Subcutaneous abdominal adipose tissue (tissue), 5 donors: Measurements from ENCODE around the gene GNL1.
A peak's percentile ranks its signal among the peaks of the same experiment; 100 is the strongest.
"Not testable (repeated sequence)": the region's sequence is repeated elsewhere in the genome, so short reads cannot be mapped to it uniquely, and the experiment has no call there.

ENCODE experiments used
- H3K27ac ChIP-seq: one replicate; pipeline ENCODE4 v1.7.0; 2013; ENCODE audit warnings: low read depth, mild to moderate bottlenecking, inconsistent platforms, low read length, moderate library complexity
- H3K27me3 ChIP-seq, 5 donors: one replicate each; pipeline ENCODE4 v1.7.0; 2013; ENCODE audit warnings: low read length in 5 of 5, inconsistent platforms in 1 of 5; ENCODE audit not compliant: control insufficient read depth in 5 of 5, insufficient read depth in 4 of 5
- H3K36me3 ChIP-seq, 5 donors: one replicate each; pipeline ENCODE4 v1.7.0; 2013; ENCODE audit warnings: low read length in 5 of 5; ENCODE audit not compliant: control insufficient read depth in 5 of 5, insufficient read depth in 5 of 5
- H3K4me1 ChIP-seq, 5 donors: one replicate each; pipeline ENCODE4 v1.7.0; 2013; ENCODE audit warnings: low read length in 5 of 5, mild to moderate bottlenecking in 3 of 5, moderate library complexity in 1 of 5; ENCODE audit not compliant: control insufficient read depth in 5 of 5, insufficient read depth in 5 of 5
- H3K4me3 ChIP-seq, 5 donors: one replicate each; pipeline ENCODE4 v1.7.0; 2013; ENCODE audit warnings: low read length in 5 of 5, low read depth in 1 of 5
- H3K9ac ChIP-seq, 5 donors: one replicate each; pipeline ENCODE4 v1.7.0; 2013; ENCODE audit warnings: low read length in 5 of 5, mild to moderate bottlenecking in 4 of 5, moderate library complexity in 3 of 5
- H3K9me3 ChIP-seq, 5 donors: one replicate each; pipeline ENCODE4 v1.7.0; 2013; ENCODE audit warnings: low read length in 5 of 5; ENCODE audit not compliant: control insufficient read depth in 5 of 5
- donor health status: healthy.
- donor health status: healthy.
- donor health status: healthy.
- donor health status: healthy.
- donor health status: healthy.

GNL1 gene

DNA sequence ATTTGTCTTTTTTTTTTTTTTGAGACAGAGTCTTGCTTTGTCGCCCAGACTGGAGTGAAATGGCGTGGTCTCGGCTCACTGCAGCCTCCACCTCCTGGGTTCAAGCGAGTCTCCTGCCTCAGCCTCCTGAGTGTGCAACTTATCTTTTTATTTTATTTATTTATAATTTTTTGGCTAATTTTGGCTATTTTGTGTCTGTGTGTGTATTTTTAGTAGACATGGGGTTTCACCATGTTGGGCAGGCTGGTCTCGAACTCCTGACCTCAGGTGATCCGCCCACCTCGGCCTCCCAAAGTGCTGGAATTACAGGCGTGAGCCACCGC, 39.6 kb downstream of the GNL1 start:
- Histone ChIP-seq H3K4me1 (peaks cover 0 to 14% (median 5%) of the 10 kb centered on the region in 5 donors), H3K27ac (peak overlapping the region; percentile 98), H3K4me3 (peak overlapping the region; percentile 62 to 92 (median 70)), H3K9ac (peak overlapping the region in 1 of 5 donors; percentile 97)
- not testable (repeated sequence) for H3K36me3 ChIP-seq, H3K9me3 ChIP-seq, H3K27me3 ChIP-seq

DNA sequence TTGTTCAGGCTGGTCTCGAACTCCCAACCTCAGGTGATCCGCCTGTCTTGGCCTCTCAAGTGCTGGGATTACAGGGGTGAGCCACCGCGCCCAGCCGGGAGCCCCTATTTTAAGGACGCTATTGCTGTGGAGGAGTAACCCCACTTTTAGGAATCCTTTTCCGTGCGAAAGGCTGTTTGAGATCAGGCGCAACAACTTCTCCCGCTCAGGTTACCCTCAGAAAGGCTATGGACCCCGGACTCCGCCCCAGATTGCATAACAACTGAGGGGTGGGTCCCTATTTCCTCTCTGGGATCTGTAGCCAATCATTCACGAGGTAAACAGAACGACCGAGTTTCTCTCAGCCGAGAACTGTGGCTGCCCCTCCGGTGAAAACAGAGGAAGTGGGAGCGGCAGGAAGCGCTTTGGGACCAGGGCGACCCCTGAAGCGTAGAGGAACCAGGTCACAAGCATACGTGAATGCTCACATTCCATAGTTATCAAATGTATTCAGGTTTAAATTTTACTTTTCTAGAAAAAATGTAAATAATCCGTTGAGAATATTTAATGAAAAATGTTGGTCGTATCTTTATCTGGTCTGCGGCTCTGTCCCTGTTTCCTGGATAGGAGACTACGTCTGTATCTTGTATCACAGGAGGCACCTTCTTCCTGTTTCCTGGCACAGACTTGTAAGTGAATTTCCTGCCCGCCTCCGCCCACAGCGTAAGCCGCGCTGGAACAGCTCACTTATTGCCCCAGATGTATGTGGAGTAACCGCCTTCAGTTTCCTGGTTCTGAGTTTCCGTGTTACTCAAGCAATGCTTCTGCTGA, 40.1 kb downstream of the GNL1 start:
- H3K36me3 ChIP-seq = no peaks in the 10 kb centered on the region
- H3K9ac ChIP-seq = peak overlapping the region; percentile 56 to 97 (median 74)
- peak overlapping the region; percentile 98 for H3K27ac ChIP-seq
- H3K4me1 ChIP-seq = peaks cover 0 to 16% (median 7%) of the 10 kb centered on the region in 5 donors
- H3K4me3 ChIP-seq = peak overlapping the region; percentile 62 to 92 (median 70)
- H3K27me3 ChIP-seq = no peaks in the 10 kb centered on the region
- no peaks in the 10 kb centered on the region for H3K9me3 ChIP-seq

DNA sequence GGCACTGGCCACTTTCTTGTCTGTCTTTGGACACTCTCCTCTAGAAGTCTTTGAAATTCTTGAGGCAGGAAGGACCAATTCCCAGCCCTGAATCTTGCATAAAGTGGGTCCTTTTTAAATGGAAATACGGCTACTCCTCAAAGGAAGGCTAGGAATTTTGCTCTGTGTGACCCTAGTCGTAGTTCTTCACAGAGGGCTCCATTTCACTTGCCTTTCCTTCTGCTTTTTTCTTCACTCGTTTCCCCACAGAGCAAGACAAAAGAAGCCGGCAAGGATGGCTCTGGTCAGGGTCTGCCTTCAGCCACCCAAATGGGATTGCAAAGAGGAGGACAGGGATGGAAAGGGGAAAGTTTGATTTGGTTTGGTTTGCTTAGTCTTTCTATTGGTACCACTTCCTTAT, 41.2 kb downstream of the GNL1 start:
- H3K27me3 ChIP-seq = no peaks in the 10 kb centered on the region
- H3K4me3 ChIP-seq = peak overlapping the region in 2 of 5 donors; percentile 11 to 62
- peak overlapping the region in 1 of 5 donors; percentile 28 for H3K9ac ChIP-seq
- peak overlapping the region; percentile 98 for H3K27ac ChIP-seq
- H3K36me3 ChIP-seq = no peaks in the 10 kb centered on the region
- no peaks in the 10 kb centered on the region for H3K9me3 ChIP-seq
- peaks cover 0 to 21% (median 7%) of the 10 kb centered on the region in 5 donors for H3K4me1 ChIP-seq

DNA sequence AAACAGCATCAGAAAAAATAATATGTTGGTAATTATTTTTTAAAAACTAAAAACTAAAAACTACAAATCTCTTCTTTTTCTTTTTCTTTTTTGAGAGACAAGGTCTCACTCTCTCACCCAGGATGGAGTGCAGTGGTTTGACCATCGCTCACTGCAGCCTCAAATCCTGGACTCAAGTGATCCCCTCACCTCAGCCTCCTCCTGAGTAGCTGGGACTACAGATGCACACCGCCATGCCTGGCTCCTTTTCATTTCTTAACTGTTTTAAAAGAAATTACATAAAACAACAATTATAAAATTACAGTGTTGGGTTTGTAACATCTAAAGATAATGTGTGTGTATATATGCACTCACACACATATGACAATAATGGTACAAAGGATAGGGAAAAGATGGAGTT, 42.8 kb downstream of the GNL1 start:
- no peaks in the 10 kb centered on the region for H3K36me3 ChIP-seq
- no peak overlapping the region for H3K4me3 ChIP-seq
- no peaks in the 10 kb centered on the region for H3K9me3 ChIP-seq
- no peak overlapping the region for H3K27ac ChIP-seq
- no peaks in the 10 kb centered on the region for H3K27me3 ChIP-seq
- no peak overlapping the region for H3K9ac ChIP-seq
- H3K4me1 ChIP-seq = peaks cover 2 to 30% (median 7%) of the 10 kb centered on the region in 5 donors

DNA sequence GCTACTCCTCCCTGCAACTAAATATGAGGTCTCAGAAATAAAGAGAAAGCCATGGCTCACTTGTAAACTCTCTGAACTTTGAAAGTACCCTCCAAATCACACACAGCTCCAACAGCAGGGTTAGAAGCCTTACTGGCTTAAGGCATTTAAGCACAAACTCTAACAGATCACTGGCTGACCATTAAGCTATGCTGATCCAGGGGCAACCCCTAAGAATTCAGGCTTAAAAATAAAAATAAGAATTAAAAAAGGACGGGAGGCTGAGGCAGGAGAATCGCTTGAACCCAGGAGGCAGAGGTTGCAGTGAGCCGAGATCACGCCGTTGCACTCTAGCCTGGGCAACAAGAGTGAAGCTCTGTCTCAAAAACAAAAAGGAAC, 45.1 kb downstream of the GNL1 start:
- Histone ChIP-seq H3K9me3 (no peaks in the 10 kb centered on the region), H3K27ac (no peak overlapping the region), H3K4me1 (peaks cover 2 to 34% (median 6%) of the 10 kb centered on the region in 5 donors), H3K9ac (no peak overlapping the region), H3K36me3 (no peaks in the 10 kb centered on the region), H3K4me3 (no peak overlapping the region), H3K27me3 (no peaks in the 10 kb centered on the region)

DNA sequence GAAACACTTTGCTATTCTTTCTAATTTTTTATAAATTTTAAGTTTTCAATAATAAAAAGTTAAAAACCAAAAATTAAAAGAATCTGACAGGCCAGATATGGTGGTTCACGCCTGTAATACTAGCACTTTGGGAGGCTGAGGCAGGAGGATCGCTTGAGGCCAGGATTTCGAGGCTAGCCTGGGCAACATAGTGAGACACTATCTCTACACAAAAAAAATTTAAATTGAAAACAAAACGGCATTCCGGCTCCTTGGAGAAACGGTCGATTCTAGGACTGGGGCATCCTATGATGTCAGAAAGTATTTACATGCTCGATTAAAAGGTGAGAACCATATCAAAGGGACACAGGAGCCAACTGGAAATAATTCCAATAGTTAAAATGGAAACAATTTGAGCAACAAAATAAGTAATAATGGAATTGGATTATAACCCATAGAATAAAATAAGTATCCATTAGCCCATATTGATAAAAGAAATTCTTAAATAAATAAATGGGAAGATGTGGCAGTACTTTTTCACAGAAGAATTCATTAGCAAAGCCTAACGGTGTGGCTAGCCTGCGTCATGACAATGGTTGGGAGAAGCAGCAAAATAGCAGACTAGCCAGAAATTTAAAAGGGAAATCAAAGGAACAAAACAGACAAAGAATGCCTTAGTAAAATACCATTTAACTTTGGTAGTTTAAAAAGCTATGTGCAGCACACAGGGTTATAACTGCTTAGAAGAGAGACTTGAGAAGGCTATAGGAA, 45.7 kb downstream of the GNL1 start:
- no peaks in the 10 kb centered on the region for H3K9me3 ChIP-seq
- no peak overlapping the region for H3K4me3 ChIP-seq
- no peak overlapping the region for H3K27ac ChIP-seq
- H3K27me3 ChIP-seq = no peaks in the 10 kb centered on the region
- H3K4me1 ChIP-seq = peaks cover 2 to 30% (median 6%) of the 10 kb centered on the region in 5 donors
- no peaks in the 10 kb centered on the region for H3K36me3 ChIP-seq
- H3K9ac ChIP-seq = no peak overlapping the region

DNA sequence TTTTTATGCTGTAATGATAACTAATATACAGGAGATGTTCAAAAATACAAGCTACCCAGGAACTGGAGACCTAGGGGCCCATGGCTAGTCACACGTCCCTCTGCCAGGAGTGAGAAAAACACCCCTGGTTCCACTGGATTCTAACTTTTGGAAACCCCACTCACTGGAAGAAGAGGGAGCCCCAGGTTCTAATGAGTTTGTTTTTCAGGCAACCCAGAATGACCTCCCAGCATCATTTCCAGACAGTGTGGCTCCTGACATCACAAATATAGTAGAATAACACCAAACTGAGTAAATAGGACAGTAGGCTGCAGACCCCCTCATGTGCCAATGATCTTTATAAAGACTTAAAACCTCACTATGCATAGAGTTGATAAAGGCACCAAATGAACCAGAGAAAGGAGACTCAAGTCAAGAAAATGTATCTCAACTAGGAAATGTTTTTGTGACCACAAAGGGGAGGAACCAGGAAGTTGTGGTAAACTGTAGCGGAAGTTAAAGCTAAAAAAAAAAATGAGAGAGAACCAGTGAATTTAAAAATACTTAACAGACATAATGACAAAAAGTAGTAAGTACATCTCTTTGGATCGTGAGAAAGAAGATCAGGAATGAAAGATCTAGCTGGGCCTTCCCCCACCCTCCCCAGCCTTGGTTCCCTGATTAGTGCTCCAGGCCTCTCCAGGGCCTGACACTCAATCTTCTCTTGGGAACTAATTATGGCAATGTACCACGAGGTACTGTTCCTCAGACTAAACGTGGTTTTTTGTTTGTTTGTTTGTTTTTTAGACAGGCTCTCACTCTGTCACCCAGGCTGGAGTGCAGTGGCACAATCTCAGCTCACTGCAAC, 47.2 kb downstream of the GNL1 start:
- Histone ChIP-seq H3K4me1 (peaks cover 2 to 23% (median 4%) of the 10 kb centered on the region in 5 donors), H3K27ac (no peak overlapping the region), H3K9ac (no peak overlapping the region), H3K4me3 (no peak overlapping the region), H3K27me3 (no peaks in the 10 kb centered on the region), H3K36me3 (no peaks in the 10 kb centered on the region), H3K9me3 (no peaks in the 10 kb centered on the region)

DNA sequence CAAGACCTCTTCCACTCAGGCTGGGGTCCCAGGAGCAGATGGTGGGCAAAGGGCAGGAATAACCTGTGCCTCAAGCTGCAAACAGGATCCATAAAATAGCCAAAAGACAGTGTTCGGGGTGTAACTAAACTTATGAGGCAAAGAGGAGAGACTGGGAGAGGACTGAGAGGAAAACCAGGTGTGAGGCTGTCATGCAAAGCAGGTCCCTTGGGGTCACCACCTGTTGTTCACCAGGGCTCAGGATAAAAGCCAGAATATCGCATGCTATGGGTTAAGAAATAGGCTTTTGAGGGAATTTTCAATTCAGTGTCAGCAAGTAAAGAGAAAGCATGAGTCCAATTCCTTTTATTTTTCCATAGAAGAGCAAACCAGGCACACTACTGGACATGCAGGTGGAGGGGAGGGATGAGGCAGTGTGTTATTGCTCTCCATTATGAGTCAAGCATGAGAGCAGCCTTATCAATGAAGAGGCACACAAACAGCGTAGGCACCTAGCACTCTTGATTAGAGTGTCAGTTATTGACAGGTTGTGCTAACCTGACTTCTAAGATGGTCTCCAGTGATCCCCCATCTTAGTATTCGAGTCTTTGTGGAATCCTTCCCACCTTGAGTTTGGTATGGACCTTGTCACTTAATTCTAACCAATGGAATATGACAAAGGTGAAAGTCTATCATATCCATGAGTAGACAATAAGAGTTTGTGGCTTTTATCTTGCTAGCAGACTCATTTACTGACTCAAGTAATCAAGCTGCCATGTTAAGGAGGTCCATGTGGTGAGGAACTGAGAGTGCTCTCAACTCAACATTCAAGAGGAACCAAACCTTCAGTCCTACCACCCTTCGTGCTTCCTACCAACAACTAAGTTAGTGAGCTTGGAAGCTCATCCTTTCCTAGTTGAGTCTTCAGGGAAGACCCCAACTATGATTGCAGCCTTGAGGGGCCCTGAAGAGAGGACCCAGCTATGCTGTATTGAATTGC, 48.2 kb downstream of the GNL1 start:
- no peaks in the 10 kb centered on the region for H3K27me3 ChIP-seq
- no peak overlapping the region for H3K4me3 ChIP-seq
- no peaks in the 10 kb centered on the region for H3K36me3 ChIP-seq
- H3K4me1 ChIP-seq = peaks cover 2 to 23% (median 4%) of the 10 kb centered on the region in 5 donors
- H3K9ac ChIP-seq = no peak overlapping the region
- H3K9me3 ChIP-seq = no peaks in the 10 kb centered on the region
- no peak overlapping the region for H3K27ac ChIP-seq
